Stimulated activated CD4-positive, alpha-beta T cell treated with anti-CD3 and anti-CD28 coated beads, Interleukin-12 subunit alpha, Interleukin-12 subunit beta, amount 100 ng/mL, for 48 hours (primary cell): ENCODE data around the gene RAB8A.
"Not testable (repeated sequence)": the region's sequence is repeated elsewhere in the genome, so short reads cannot be mapped to it uniquely, and the experiment has no call there.

Source experiments
- DNase-seq, 3 donors: peaks; one replicate each; pipeline ENCODE4 v3.0.0-alpha.2; 2020; ENCODE audit warnings: low read depth in 2 of 3, low spot score in 1 of 3

RAB8A gene

GRCh38 chr19:16077984-16078758, 33.5 kb upstream of the RAB8A start:
- DNase-seq = no peak

- peak; percentile 46 to 64 (median 47) for DNase-seq
Measured at GRCh38 chr19:16078759-16079707, 32.7 kb upstream of the RAB8A start.

GRCh38 chr19:16084067-16084685, 27.5 kb upstream of the RAB8A start:
- DNase-seq = no peak

GRCh38 chr19:16085115-16085514, 26.6 kb upstream of the RAB8A start:
- DNase-seq = no peak

DNA sequence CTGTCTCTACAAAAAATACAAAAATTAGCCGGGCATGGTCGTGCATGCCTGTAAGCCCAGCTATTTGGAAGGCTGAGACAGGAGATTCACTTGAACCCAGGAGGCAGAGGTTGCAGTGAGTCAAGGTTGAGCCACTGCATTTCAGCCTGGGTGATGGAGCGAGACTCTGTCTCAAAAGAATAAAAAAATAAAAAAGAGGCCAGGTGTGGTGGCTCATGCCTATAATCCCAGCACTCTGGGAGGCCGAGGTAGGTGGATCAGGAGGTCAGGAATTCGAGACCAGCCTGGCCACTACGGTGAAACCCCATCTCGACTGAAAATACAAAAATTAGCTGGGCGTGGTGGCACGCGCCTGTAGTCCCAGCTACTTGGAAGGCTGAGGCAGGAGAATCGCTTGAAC, 24.3 kb upstream of the RAB8A start:
- DNase-seq = not testable (repeated sequence)

GRCh38 chr19:16087940-16088339, 23.7 kb upstream of the RAB8A start:
- DNase-seq = no peak

GRCh38 chr19:16088351-16089009, 23.2 kb upstream of the RAB8A start:
- DNase-seq = no peak

GRCh38 chr19:16089010-16089846, 22.5 kb upstream of the RAB8A start:
- no peak for DNase-seq

DNA sequence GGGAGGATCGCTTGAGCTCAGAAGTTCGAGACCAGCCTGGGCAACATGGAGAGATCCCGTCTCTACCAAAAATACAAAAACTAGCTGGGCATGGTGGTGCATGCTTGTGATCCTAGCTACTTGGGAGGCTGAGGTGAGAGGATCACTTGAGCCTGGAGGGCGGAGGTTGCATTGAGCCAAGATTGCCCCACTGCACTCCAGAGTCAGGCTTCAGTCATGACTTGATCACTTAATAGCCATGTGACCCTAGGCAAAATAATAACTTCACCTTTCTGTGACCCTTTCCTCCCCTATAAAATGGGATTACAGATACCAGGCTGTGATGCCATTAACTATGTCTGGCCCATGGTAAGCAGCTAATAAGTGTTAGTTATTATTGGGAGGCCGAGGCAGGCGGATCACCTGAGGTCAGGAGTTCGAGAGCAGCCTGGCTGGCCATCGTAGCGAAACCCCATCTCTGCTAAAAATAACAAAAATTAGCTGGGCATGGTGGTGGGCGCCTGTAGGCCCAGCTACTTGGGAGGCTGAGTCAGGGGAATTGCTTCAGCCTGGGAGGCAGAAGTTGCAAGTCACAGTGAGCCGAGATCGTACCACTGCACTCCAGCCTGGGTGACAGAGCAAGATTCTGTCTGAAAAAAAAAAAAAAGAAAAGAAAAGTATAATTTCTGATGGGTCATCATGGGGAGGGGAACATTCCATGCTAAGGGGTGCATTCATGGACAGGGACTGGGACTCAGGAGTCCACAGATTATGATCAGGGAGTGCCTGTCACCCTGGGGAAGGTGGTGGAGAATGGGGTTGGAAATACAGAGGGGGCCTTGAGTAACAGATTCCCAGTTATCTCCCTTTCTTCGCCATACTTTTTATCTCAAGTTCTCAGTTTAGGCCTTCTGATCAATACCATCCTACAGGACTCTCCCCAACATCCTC, 19.9 kb upstream of the RAB8A start:
- DNase-seq = no peak

- no peak for DNase-seq
Measured at GRCh38 chr19:16094360-16095070, 17.2 kb upstream of the RAB8A start.

DNA sequence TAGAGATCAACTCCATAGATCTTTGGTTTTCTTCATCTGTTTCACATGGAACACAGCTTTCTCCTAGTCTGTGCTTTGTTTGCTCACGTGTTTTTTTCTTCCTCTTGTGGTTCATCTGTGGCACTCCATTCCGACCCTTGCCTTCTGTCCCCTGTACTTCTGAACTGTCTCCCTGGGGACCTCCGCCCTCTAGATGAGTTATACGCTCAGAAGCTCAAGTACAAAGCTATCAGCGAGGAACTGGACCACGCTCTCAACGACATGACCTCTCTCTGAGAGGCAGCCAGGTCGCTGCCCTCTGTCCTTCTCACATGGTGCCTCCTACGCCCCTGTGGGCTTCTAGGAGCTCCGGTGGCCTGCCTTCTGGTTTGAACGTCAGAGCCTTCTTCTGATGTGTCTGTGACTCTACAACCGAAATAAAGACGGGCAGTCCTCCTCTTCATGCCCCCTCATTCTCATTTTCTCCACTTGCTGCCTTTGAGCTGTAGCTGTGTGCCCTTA, 16.6 kb upstream of the RAB8A start:
- DNase-seq = no peak

- no peak for DNase-seq
Measured at GRCh38 chr19:16096280-16096855, 15.3 kb upstream of the RAB8A start.

GRCh38 chr19:16098416-16098768, 13.3 kb upstream of the RAB8A start:
- DNase-seq = no peak

DNA sequence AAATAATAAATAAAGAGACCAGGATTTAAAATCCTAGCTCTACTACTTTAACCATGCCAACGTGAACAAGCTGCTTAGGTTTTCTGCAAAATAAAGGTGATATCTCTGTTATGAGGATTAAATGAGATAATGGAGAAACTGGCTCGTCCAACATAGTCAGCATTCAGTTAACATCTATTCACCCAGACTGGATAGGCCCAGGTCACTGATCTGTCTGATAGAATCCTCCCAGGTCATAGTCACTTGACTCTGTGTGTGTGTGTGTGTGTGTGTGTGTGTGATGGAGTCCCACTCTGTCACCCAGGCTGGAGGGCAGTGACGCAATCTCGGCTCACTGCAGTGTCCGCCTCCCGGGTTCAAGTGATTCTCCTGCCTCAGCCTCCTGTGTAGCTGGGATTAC, 12.9 kb upstream of the RAB8A start:
- DNase-seq = no peak

DNA sequence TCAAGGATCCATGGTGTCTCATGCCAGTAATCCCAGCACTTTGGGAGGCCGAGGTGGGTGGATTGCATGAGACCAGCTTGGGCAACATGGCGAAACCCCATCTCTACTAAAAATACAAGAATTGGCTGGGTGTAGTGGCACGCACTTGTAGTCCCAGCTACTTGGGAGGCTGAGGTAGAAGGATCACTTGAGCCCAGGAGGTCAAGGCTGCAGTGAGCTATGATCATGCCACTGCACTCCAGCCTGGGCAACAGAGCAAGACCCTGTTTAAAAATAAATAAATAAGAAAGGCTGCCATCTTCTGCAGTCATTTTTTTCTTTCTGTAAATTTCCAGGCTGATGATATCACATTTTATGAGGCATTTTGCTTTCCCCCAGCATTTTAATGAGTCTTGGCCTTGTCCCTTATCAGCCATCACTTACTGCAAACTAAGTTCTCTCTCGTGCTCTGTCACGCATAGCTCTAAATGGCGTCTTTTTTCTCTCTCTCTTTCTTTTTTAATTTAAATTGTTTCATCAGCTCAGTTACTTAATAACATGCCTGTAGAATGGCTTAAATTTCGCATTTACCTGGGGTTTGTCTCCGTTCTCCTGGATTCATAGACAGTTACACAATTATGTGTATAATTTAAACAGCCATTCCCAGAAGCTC, 12.2 kb upstream of the RAB8A start:
- not testable (repeated sequence) for DNase-seq

- DNase-seq = no peak
Measured at GRCh38 chr19:16100524-16100923, 11.2 kb upstream of the RAB8A start.

GRCh38 chr19:16104722-16105121, 7.0 kb upstream of the RAB8A start:
- no peak for DNase-seq

DNA sequence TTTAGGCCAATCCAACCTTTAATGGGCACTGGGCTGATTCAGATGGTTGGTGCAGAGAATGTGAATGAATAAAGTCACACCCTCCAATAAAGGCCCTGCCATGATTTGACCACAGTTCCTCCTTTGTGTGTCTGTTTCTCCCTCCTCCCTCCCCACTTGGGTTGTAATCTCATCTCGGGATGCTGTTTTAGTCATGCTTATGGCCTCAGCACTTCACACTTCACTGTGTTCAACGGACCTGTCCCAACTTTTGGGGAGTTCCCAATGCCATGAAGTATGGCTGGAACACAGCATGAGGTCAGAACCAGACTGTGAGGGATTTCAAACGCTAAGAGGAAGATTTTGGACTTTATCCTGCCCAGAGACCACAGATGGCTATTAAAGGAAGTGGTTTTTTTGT, 5.6 kb upstream of the RAB8A start:
- no peak for DNase-seq
